ENCODE measurements around the gene ACAD9.

- TF ChIP-seq, protein P1, sequence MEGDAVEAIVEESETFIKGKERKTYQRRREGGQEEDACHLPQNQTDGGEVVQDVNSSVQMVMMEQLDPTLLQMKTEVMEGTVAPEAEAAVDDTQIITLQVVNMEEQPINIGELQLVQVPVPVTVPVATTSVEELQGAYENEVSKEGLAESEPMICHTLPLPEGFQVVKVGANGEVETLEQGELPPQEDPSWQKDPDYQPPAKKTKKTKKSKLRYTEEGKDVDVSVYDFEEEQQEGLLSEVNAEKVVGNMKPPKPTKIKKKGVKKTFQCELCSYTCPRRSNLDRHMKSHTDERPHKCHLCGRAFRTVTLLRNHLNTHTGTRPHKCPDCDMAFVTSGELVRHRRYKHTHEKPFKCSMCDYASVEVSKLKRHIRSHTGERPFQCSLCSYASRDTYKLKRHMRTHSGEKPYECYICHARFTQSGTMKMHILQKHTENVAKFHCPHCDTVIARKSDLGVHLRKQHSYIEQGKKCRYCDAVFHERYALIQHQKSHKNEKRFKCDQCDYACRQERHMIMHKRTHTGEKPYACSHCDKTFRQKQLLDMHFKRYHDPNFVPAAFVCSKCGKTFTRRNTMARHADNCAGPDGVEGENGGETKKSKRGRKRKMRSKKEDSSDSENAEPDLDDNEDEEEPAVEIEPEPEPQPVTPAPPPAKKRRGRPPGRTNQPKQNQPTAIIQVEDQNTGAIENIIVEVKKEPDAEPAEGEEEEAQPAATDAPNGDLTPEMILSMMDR (IDR thresholded peaks at IDR 0.05) = no peak
- TF ChIP-seq POLR2A (IDR thresholded peaks at IDR 0.05; ENCODE audit: low read depth) (no peak), EP300 (IDR thresholded peaks at IDR 0.05) (no peak), POLR2AphosphoS5 (IDR thresholded peaks at IDR 0.05) (no peak)
These were observed 44.2 kb downstream of the ACAD9 start for GRCh38 chr3:128923576-128923975.
